Vagina (tissue), 2 donors: ENCODE data around the gene KIR2DL4.
"Not testable (repeated sequence)": the region's sequence is repeated elsewhere in the genome, so short reads cannot be mapped to it uniquely, and the experiment has no call there.

Experiments used
- POLR2A ChIP-seq, 2 donors: fragments of 450-650 bp; IDR thresholded peaks; one replicate each; pipeline ENCODE4 v1.6.1; 2017; ENCODE audit warnings: antibody characterized with exemption in 2 of 2, mild to moderate bottlenecking in 2 of 2, moderate library complexity in 2 of 2
- POLR2AphosphoS5 ChIP-seq, 2 donors: sonication (generic); formaldehyde crosslinking; IDR thresholded peaks; one replicate each; pipeline ENCODE4 v1.9.0; 2017; ENCODE audit warnings: antibody characterized with exemption in 2 of 2, mild to moderate bottlenecking in 2 of 2, low read depth in 1 of 2; ENCODE audit not compliant: insufficient read depth in 1 of 2
- TF ChIP-seq, protein P1 (sequence below), 3 experiments: fragments of 450-650 bp in 2 of 3; fragments of 200-600 bp in 1 of 3; sonication (generic) in 1 of 3; IDR thresholded peaks; one replicate each; pipeline ENCODE4 v1.5.1; 2017 to 2019; ENCODE audit warnings: antibody characterized with exemption in 3 of 3, mild to moderate bottlenecking in 2 of 3, moderate library complexity in 2 of 3

DNA sequence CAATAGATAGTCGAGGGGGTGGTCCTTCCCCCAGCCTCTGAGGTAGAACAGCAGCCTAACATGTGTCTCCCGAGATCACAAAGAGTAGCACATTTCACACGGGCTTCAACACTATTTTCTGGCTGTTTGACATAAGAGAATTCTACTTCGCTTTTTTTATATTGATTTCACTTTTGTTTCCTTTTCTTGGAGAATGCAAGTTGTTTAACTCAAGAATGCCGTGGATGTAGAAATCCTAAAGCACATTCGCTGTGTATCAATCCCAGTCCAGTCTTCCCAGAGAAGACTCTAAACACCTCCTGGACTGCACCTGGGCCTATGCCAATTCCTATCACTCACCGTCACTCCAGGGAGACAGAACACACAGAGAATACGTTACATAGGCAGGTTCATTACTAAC, 24.7 kb downstream of the KIR2DL4 start:
- TF ChIP-seq, protein P1, sequence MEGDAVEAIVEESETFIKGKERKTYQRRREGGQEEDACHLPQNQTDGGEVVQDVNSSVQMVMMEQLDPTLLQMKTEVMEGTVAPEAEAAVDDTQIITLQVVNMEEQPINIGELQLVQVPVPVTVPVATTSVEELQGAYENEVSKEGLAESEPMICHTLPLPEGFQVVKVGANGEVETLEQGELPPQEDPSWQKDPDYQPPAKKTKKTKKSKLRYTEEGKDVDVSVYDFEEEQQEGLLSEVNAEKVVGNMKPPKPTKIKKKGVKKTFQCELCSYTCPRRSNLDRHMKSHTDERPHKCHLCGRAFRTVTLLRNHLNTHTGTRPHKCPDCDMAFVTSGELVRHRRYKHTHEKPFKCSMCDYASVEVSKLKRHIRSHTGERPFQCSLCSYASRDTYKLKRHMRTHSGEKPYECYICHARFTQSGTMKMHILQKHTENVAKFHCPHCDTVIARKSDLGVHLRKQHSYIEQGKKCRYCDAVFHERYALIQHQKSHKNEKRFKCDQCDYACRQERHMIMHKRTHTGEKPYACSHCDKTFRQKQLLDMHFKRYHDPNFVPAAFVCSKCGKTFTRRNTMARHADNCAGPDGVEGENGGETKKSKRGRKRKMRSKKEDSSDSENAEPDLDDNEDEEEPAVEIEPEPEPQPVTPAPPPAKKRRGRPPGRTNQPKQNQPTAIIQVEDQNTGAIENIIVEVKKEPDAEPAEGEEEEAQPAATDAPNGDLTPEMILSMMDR (IDR thresholded peaks at IDR 0.05) = not testable (repeated sequence)
- not testable (repeated sequence) for TF ChIP-seq POLR2A (IDR thresholded peaks at IDR 0.05); POLR2AphosphoS5 (IDR thresholded peaks at IDR 0.05; ENCODE audit: insufficient read depth in 1 of 2, low read depth in 1 of 2)
